Gastrocnemius medialis (tissue), 4 donors: Measurements from ENCODE around the gene LILRA5.

ENCODE experiments used
- CTCF ChIP-seq, 5 experiments: fragments of 450-650 bp in 3 of 5; fragments of 200-600 bp in 2 of 5; sonication (generic) in 2 of 5; IDR thresholded peaks in 4 of 5; conservative IDR thresholded peaks in 1 of 5; 1 replicate in 4 of 5; 2 replicates in 1 of 5; pipeline ENCODE4 v1.5.1; 2016 to 2019; ENCODE audit warnings: antibody characterized with exemption in 5 of 5, mild to moderate bottlenecking in 3 of 5, moderate library complexity in 3 of 5
- POLR2A ChIP-seq, 2 donors: fragments of 450-650 bp; IDR thresholded peaks; one replicate each; pipeline ENCODE4 v1.6.1; 2017; ENCODE audit warnings: antibody characterized with exemption in 2 of 2, mild to moderate bottlenecking in 2 of 2, moderate library complexity in 2 of 2

GRCh38 chr19:54337858-54338230 lies 24.9 kb upstream of the LILRA5 start:
- TF ChIP-seq CTCF (IDR thresholded peaks at IDR 0.05 in 4 of 5, conservative IDR thresholded peaks at IDR 0.05 in 1 of 5) (no peak), POLR2A (IDR thresholded peaks at IDR 0.05) (no peak)
